Measurements from ENCODE around the gene COL23A1. TPM values are rescaled to one million over a fixed set of nuclear protein-coding genes. Genes with fewer than 3 reads are reported as not detected.

COL23A1 gene
- total and polyA plus RNA-seq, 2 of the 13 experiments (the other 11 are each of a cell fraction or from before 2014, with no cell fraction given) = not detected

GRCh38 chr5:178582291-178582690 is 7.9 kb downstream of the COL23A1 start (continued):
- TF ChIP-seq ZBTB40 (IDR thresholded peaks at IDR 0.05) (no peak), ZBTB40 (CRISPR knock-in tag; IDR thresholded peaks at IDR 0.05) (no peak), ZNF777 (CRISPR knock-in tag; IDR thresholded peaks at IDR 0.05) (no peak), HNRNPL (IDR thresholded peaks at IDR 0.05; ENCODE audit: low read depth, low read length) (no peak), ZNF839 (CRISPR knock-in tag; IDR thresholded peaks at IDR 0.05; ENCODE audit: borderline replicate concordance) (no peak)
